Measurements from ENCODE around the gene TANC1. TPM values are rescaled to one million over a fixed set of nuclear protein-coding genes. Genes with fewer than 3 reads are reported as not detected.

TANC1 gene
- total and polyA plus RNA-seq, 7 donors, result 3.6 to 74.5 (median 47.0) TPM

DNA sequence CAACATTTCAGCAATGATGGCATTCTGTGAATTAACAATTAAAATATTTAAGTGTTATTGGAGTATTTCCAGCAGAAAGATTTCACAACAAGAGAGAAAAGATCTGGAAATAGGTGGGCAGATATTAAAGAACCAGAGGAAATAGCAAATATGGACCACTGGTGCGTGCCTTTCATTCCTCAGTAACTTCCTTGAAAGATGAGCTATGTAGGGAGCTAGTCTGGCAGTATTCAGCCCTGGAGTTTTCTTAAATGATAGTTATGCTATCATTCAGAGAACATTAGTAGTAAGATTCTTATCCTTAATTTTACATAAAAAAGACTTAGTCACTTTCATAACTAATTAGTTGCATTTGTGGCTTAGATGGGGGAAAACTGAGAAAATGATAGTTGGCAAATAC is 41.5 kb downstream of the TANC1 start:
- Histone ChIP-seq H3K27me3 (no peaks in the 10 kb centered on the region), H3K27ac (peak overlapping the region in 1 of 4 donors; percentile 26), H3K4me3 (no peak overlapping the region), H3K9me3 (no peaks in the 10 kb centered on the region), H3K36me3 (no peaks in the 10 kb centered on the region), H3K4me1 (peaks cover 0 to 32% (median 19%) of the 10 kb centered on the region in 4 donors)
- no peak for DNase-seq
- no peak for TF ChIP-seq POLR2AphosphoS5 (IDR thresholded peaks at IDR 0.05)
- no peak for TF ChIP-seq EP300 (IDR thresholded peaks at IDR 0.05)
- TF ChIP-seq, protein P1, sequence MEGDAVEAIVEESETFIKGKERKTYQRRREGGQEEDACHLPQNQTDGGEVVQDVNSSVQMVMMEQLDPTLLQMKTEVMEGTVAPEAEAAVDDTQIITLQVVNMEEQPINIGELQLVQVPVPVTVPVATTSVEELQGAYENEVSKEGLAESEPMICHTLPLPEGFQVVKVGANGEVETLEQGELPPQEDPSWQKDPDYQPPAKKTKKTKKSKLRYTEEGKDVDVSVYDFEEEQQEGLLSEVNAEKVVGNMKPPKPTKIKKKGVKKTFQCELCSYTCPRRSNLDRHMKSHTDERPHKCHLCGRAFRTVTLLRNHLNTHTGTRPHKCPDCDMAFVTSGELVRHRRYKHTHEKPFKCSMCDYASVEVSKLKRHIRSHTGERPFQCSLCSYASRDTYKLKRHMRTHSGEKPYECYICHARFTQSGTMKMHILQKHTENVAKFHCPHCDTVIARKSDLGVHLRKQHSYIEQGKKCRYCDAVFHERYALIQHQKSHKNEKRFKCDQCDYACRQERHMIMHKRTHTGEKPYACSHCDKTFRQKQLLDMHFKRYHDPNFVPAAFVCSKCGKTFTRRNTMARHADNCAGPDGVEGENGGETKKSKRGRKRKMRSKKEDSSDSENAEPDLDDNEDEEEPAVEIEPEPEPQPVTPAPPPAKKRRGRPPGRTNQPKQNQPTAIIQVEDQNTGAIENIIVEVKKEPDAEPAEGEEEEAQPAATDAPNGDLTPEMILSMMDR (IDR thresholded peaks at IDR 0.05), result no peak
- TF ChIP-seq POLR2A (IDR thresholded peaks at IDR 0.05), result no peak
- intact Hi-C loops (cut with DNase I), result loop anchor here (5.0 kb wide), 1 partner anchor 42 kb away; no protein-coding TSS in a partner anchor
- 91 to 95% methylated on average over 1 of the region's 1 CpG for WGBS, 2 donors

DNA sequence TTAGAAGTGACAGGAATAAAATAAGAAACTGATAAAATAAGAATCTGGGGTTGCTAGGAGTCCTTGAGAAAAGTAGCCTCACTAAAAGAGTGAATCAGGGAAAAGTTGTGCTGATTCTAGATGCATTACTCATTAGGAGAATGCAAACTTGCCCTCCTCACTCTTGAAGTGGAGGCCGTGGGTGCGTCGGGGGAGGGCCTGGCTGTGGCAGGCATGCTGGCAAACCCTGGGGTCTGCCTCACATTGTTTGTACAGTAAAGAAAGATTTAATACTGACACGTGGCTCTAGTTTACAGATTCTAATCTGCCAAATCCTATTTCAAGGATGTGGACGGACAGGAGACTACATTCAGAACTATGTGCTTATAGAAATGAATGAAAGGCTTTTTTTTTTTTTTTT is 41.9 kb downstream of the TANC1 start:
- H3K4me3 ChIP-seq, result no peak overlapping the region
- peaks cover 0 to 32% (median 19%) of the 10 kb centered on the region in 4 donors for H3K4me1 ChIP-seq
- no peaks in the 10 kb centered on the region for H3K36me3 ChIP-seq
- DNase-seq, result no peak
- H3K27ac ChIP-seq, result peak overlapping the region in 1 of 4 donors; percentile 26
- H3K9me3 ChIP-seq, result peaks cover 0 to 1% (median 0%) of the 10 kb centered on the region in 4 donors
- intact Hi-C loops (cut with DNase I), result loop anchor here (5.0 kb wide), 1 partner anchor 42 kb away; no protein-coding TSS in a partner anchor
- no peaks in the 10 kb centered on the region for H3K27me3 ChIP-seq
- TF ChIP-seq, protein P1 (IDR thresholded peaks at IDR 0.05), result no peak
- TF ChIP-seq EP300 (IDR thresholded peaks at IDR 0.05) (no peak), POLR2A (IDR thresholded peaks at IDR 0.05) (no peak), POLR2AphosphoS5 (IDR thresholded peaks at IDR 0.05) (no peak)
- WGBS, 2 donors, result 78 to 81% methylated on average over 5 of the region's 5 CpGs

DNA sequence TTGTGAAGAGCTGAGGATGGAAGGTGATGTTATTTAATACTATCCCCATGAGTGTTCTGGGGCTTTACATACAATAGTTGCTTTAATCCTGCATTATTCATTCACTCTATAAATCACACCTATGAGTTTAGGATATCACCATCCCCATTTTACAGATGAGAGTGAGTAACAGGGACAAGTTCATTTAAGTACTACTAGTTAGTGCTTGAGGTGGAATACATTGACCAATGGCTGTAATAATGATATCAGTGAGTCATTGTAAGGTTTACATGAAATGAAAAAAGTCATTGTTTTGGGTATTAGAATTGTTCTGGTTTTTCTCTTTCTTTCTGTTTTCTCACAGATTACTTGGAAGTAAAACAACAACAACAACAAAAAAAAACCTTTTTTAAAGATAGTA is 42.5 kb downstream of the TANC1 start:
- H3K4me3 ChIP-seq, result no peak overlapping the region
- no peaks in the 10 kb centered on the region for H3K27me3 ChIP-seq
- intact Hi-C loops (cut with DNase I), result loop anchor here (5.0 kb wide), 1 partner anchor 41 kb away; no protein-coding TSS in a partner anchor
- no peak for DNase-seq
- TF ChIP-seq, protein P1 (IDR thresholded peaks at IDR 0.05), result no peak
- TF ChIP-seq POLR2AphosphoS5 (IDR thresholded peaks at IDR 0.05), result no peak
- no peak for TF ChIP-seq EP300 (IDR thresholded peaks at IDR 0.05)
- no peak for TF ChIP-seq POLR2A (IDR thresholded peaks at IDR 0.05)
- H3K36me3 ChIP-seq, result no peaks in the 10 kb centered on the region
- peaks cover 0 to 32% (median 19%) of the 10 kb centered on the region in 4 donors for H3K4me1 ChIP-seq
- H3K27ac ChIP-seq, result no peak overlapping the region
- peaks cover 0 to 3% (median 2%) of the 10 kb centered on the region in 4 donors for H3K9me3 ChIP-seq

DNA sequence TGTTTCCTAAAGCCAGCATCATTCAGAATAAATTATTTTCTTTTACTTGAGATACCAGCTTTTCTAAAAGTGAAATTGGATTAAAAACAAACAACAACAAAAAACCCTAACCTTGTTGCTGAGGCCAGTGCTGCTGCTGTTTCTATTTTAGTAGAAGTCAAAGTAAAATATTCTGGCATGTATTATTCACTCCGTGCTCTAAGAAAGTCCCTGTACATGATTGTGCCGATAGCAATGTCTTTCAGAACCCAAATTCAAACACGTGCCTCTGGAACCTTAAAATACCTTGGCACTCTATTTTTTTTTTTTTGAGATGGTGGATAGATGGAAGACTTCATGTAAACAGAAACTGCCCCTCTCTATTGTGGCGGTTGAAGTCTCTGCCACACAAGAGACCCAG is 43.7 kb downstream of the TANC1 start:
- 88 to 90% methylated on average over 4 of the region's 4 CpGs for WGBS, 2 donors
- DNase-seq, result no peak
- intact Hi-C loops (cut with DNase I), result loop anchor here (5.0 kb wide), 1 partner anchor 40 kb away; no protein-coding TSS in a partner anchor
- H3K4me3 ChIP-seq, result no peak overlapping the region
- TF ChIP-seq POLR2A (IDR thresholded peaks at IDR 0.05) (no peak), POLR2AphosphoS5 (IDR thresholded peaks at IDR 0.05) (no peak), EP300 (IDR thresholded peaks at IDR 0.05) (no peak)
- TF ChIP-seq, protein P1 (IDR thresholded peaks at IDR 0.05), result no peak
- H3K36me3 ChIP-seq, result no peaks in the 10 kb centered on the region
- H3K9me3 ChIP-seq, result peaks cover 0 to 5% (median 2%) of the 10 kb centered on the region in 4 donors
- H3K27me3 ChIP-seq, result no peaks in the 10 kb centered on the region
- peaks cover 0 to 34% (median 20%) of the 10 kb centered on the region in 4 donors for H3K4me1 ChIP-seq
- peak overlapping the region in 3 of 4 donors; percentile 12 to 57 (median 31) for H3K27ac ChIP-seq

DNA sequence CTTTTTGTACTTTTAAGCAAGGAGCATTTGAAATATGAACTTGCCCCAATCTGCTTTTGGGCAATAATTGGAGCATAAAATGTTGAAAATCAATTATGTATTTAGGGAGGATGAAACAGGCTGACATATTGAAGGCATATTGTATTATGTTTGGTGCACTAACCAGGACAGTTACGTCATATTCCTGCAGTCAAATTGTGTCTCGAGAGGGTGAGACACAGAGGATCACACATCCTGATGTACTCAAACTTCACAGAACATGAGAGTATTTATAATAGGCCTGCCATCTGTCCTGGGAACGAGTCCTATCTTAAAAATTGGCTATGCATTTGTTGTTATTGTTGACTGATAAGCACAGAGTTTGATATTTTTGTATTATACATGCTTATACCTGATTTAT is 44.7 kb downstream of the TANC1 start:
- H3K4me1 ChIP-seq, result peaks cover 0 to 38% (median 22%) of the 10 kb centered on the region in 4 donors
- intact Hi-C loops (cut with DNase I), result loop anchor here (5.0 kb wide), 1 partner anchor 39 kb away; no protein-coding TSS in a partner anchor

More for the DNA sequence above, 44.7 kb downstream of the TANC1 start:
- DNase-seq, result no peak
- Histone ChIP-seq H3K4me3 (no peak overlapping the region), H3K9me3 (peaks cover 0 to 5% (median 2%) of the 10 kb centered on the region in 4 donors), H3K27ac (no peak overlapping the region), H3K36me3 (no peaks in the 10 kb centered on the region), H3K27me3 (no peaks in the 10 kb centered on the region)
- TF ChIP-seq POLR2A (IDR thresholded peaks at IDR 0.05) (no peak), POLR2AphosphoS5 (IDR thresholded peaks at IDR 0.05) (no peak), EP300 (IDR thresholded peaks at IDR 0.05) (no peak)
- TF ChIP-seq, protein P1 (IDR thresholded peaks at IDR 0.05), result no peak
- WGBS, 2 donors, result 86 to 89% methylated on average over 3 of the region's 3 CpGs

Measured in sigmoid colon (tissue), 7 donors.